DOHH2 (cell line): Measurements from ENCODE around the gene SLC8A1.

Experiments
- H3F3A ChIP-seq: fragments of 200-600 bp; sonication (generic), shearing (Covaris generic); 2 replicates; pipeline ENCODE4 v1.6.0; 2016; ENCODE audit warnings: antibody characterized with exemption, mild to moderate bottlenecking; ENCODE audit not compliant: control insufficient read depth, insufficient read depth
- H3K27ac ChIP-seq: fragments of 200-600 bp; sonication (generic); 2 replicates; pipeline ENCODE4 v1.5.1; 2014; ENCODE audit warnings: low read depth, mild to moderate bottlenecking, low read length, moderate library complexity
- H3K27me3 ChIP-seq: fragments of 200-600 bp; sonication (generic); 2 replicates; pipeline ENCODE4 v1.6.1; 2014; ENCODE audit warnings: mild to moderate bottlenecking, low read length, mixed read lengths; ENCODE audit not compliant: control insufficient read depth
- H3K36me3 ChIP-seq: fragments of 200-600 bp; sonication (generic); 2 replicates; pipeline ENCODE4 v1.6.1; 2014; ENCODE audit warnings: mild to moderate bottlenecking, low read length, moderate library complexity, mixed read lengths; ENCODE audit not compliant: control insufficient read depth
- H3K4me1 ChIP-seq: fragments of 200-600 bp; sonication (generic); 2 replicates; pipeline ENCODE4 v1.6.1; 2014; ENCODE audit warnings: mild to moderate bottlenecking, low read length, mixed read lengths; ENCODE audit not compliant: control insufficient read depth
- H3K4me2 ChIP-seq: fragments of 200-600 bp; sonication (generic); 2 replicates; pipeline ENCODE4 v1.6.0; 2014; ENCODE audit warnings: mild to moderate bottlenecking, low read length, moderate library complexity
- H3K4me3 ChIP-seq: fragments of 200-600 bp; sonication (generic); 2 replicates; pipeline ENCODE4 v1.5.1; 2014; ENCODE audit warnings: mild to moderate bottlenecking, low read length, mixed read lengths
- H3K79me2 ChIP-seq: fragments of 200-600 bp; sonication (generic); 2 replicates; pipeline ENCODE4 v1.6.1; 2014; ENCODE audit warnings: mild to moderate bottlenecking, low read length, mixed read lengths; ENCODE audit not compliant: control insufficient read depth
- H3K9me2 ChIP-seq: fragments of 200-600 bp; sonication (generic); replicated peaks from 2 replicates; pipeline ENCODE4 v1.6.1; 2014; ENCODE audit warnings: mild to moderate bottlenecking, low read length, mixed read lengths; ENCODE audit not compliant: control insufficient read depth
- H3K9me3 ChIP-seq: fragments of 200-600 bp; sonication (generic); 2 replicates; pipeline ENCODE4 v1.6.1; 2014; ENCODE audit warnings: antibody characterized with exemption, low read length, mixed read lengths; ENCODE audit not compliant: control insufficient read depth, insufficient read depth
- H4K20me1 ChIP-seq: fragments of 200-600 bp; sonication (generic); 2 replicates; pipeline ENCODE4 v1.6.0; 2014; ENCODE audit warnings: low read depth, mild to moderate bottlenecking, antibody characterized with exemption, low read length, moderate library complexity; ENCODE audit not compliant: control insufficient read depth, insufficient read depth
- EZH2phosphoT487 ChIP-seq: fragments of 200-600 bp; sonication (generic); IDR thresholded peaks from 2 replicates; pipeline ENCODE4 v1.6.1; 2017; ENCODE audit warnings: borderline replicate concordance, mild to moderate bottlenecking, antibody characterized with exemption, low read length, moderate library complexity, mixed read lengths
- TF ChIP-seq, protein P1 (sequence below): fragments of 200-600 bp; sonication (generic); IDR thresholded peaks from one replicate; pipeline ENCODE4 v1.5.1; 2014; ENCODE audit warnings: antibody characterized with exemption, mild to moderate bottlenecking, low read depth, low read length; ENCODE audit not compliant: poor library complexity, severe bottlenecking

Gene SLC8A1

GRCh38 chr2:40353231-40353630 lies 98.7 kb downstream of the SLC8A1 start:
- Histone ChIP-seq H3K9me3 (no peaks in the 10 kb centered on the region), H3K9me2 (no peaks in the 10 kb centered on the region), H3K27ac (no peak overlapping the region), H4K20me1 (no peaks in the 10 kb centered on the region), H3K4me1 (peaks cover 46% of the 10 kb centered on the region), H3K4me3 (no peak overlapping the region), H3K4me2 (no peak overlapping the region), H3K36me3 (0 out of 2 replicates have a peak, but pooled peaks cover 4% of the 10 kb centered on the region), H3F3A (no peaks in the 10 kb centered on the region), H3K79me2 (peaks cover 33% of the 10 kb centered on the region), H3K27me3 (no peaks in the 10 kb centered on the region)
- TF ChIP-seq EZH2phosphoT487: no peak
- TF ChIP-seq, protein P1, sequence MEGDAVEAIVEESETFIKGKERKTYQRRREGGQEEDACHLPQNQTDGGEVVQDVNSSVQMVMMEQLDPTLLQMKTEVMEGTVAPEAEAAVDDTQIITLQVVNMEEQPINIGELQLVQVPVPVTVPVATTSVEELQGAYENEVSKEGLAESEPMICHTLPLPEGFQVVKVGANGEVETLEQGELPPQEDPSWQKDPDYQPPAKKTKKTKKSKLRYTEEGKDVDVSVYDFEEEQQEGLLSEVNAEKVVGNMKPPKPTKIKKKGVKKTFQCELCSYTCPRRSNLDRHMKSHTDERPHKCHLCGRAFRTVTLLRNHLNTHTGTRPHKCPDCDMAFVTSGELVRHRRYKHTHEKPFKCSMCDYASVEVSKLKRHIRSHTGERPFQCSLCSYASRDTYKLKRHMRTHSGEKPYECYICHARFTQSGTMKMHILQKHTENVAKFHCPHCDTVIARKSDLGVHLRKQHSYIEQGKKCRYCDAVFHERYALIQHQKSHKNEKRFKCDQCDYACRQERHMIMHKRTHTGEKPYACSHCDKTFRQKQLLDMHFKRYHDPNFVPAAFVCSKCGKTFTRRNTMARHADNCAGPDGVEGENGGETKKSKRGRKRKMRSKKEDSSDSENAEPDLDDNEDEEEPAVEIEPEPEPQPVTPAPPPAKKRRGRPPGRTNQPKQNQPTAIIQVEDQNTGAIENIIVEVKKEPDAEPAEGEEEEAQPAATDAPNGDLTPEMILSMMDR: no peak

GRCh38 chr2:40352703-40353099 lies 99.2 kb downstream of the SLC8A1 start:
- Histone ChIP-seq H3K4me1 (peaks cover 41% of the 10 kb centered on the region), H3K9me2 (no peaks in the 10 kb centered on the region), H3F3A (no peaks in the 10 kb centered on the region), H3K27ac (no peak overlapping the region), H3K79me2 (peaks cover 28% of the 10 kb centered on the region), H3K4me2 (no peak overlapping the region), H3K27me3 (no peaks in the 10 kb centered on the region), H3K9me3 (no peaks in the 10 kb centered on the region), H4K20me1 (no peaks in the 10 kb centered on the region), H3K36me3 (0 out of 2 replicates have a peak, but pooled peaks cover 4% of the 10 kb centered on the region), H3K4me3 (no peak overlapping the region)
- TF ChIP-seq, protein P1: no peak
- TF ChIP-seq EZH2phosphoT487: no peak

GRCh38 chr2:40352041-40352702 lies 99.7 kb downstream of the SLC8A1 start:
- TF ChIP-seq, protein P1: no peak
- no peak for TF ChIP-seq EZH2phosphoT487
- no peaks in the 10 kb centered on the region for H3K9me2 ChIP-seq
- H4K20me1 ChIP-seq: no peaks in the 10 kb centered on the region
- no peak overlapping the region for H3K4me3 ChIP-seq
- H3K79me2 ChIP-seq: peaks cover 28% of the 10 kb centered on the region
- 0 out of 2 replicates have a peak, but pooled peaks cover 4% of the 10 kb centered on the region for H3K36me3 ChIP-seq
- no peak overlapping the region for H3K27ac ChIP-seq
- H3F3A ChIP-seq: no peaks in the 10 kb centered on the region
- peaks cover 41% of the 10 kb centered on the region for H3K4me1 ChIP-seq
- no peaks in the 10 kb centered on the region for H3K9me3 ChIP-seq
- no peak overlapping the region for H3K4me2 ChIP-seq
- no peaks in the 10 kb centered on the region for H3K27me3 ChIP-seq
